ENCODE data around the gene MAPRE3.
A peak's percentile ranks its signal among the peaks of the same experiment; 100 is the strongest.

MAPRE3 gene

GRCh38 chr2:26983746-26984145 lies 13.3 kb downstream of the MAPRE3 start:
- no peak for DNase-seq (ENCODE audit: low read depth in 2 of 2)

DNA sequence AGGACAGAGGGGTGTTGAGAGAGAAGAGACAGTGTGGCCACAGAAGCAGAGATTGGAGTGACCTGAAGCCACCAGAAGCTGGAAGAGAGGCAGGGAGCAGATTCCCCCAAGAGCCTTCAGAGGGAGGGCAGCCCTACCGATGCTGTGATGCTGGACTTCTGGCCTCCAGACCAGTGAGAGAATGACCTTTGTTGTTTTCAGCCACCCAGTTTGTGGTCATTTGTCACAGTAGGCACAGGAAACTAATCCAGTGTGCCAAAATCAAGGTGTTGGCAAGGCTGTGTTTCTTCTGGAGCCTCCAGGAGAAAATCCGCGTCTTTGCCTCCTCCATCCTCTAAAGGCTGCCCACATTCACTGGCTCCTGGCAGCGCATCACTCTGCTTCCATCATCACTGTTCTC lies 15.4 kb downstream of the MAPRE3 start:
- DNase-seq (ENCODE audit: low read depth in 2 of 2): no peak

- DNase-seq (ENCODE audit: low read depth in 2 of 2): no peak
These were observed 16.1 kb downstream of the MAPRE3 start for GRCh38 chr2:26986576-26986975.

DNA sequence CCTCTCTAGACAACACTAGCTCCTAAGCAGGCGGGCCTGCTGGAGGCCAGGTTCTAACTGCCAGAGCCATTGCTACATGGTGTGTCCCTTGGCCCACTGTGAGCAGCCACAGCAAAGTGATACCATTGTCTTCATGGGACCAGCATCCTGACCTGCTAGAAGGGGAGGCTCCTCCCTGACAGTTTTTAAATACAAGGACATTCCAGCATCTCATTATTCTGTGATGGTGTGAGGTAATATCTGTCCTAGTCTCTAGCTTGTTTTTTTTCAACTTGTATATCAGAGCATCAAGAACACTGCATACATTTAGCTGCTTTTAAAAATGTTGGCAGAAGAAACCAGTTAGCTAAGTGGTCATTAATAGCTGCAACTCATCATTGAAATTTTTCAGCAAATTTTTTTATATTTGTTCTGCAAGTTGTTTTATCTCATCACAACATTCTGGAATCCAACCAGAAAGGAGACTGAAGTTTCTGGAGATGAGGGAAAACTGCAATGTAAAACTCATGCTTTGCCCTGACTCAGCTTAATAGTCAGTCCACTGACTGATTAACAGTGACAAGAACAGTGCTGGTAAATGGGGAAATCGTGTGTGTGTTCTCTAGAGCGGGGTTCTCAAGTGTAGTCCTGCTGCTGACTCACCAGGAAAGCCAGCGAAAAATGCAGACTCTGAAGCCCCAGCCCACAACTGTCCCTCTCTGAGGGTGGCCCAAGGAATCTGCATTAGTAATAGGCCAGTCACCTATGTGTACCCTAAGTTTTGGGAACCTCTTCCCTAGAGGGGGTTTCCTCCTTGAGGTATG lies 17.8 kb downstream of the MAPRE3 start:
- peak in 1 of 2 experiments; percentile 14 for DNase-seq (ENCODE audit: low read depth in 2 of 2)

- no peak for DNase-seq (ENCODE audit: low read depth in 2 of 2)
These were observed 18.7 kb downstream of the MAPRE3 start for GRCh38 chr2:26989156-26989555.

- no peak for DNase-seq (ENCODE audit: low read depth in 2 of 2)
These were observed 21.3 kb downstream of the MAPRE3 start for GRCh38 chr2:26991717-26992116.

GRCh38 chr2:26993768-26994167 lies 23.3 kb downstream of the MAPRE3 start:
- no peak for DNase-seq (ENCODE audit: low read depth in 2 of 2)

GRCh38 chr2:26994983-26995382 lies 24.5 kb downstream of the MAPRE3 start:
- no peak for DNase-seq (ENCODE audit: low read depth in 2 of 2)

GRCh38 chr2:26997394-26997793 lies 27.0 kb downstream of the MAPRE3 start:
- DNase-seq (ENCODE audit: low read depth in 2 of 2): no peak

- no peak for DNase-seq (ENCODE audit: low read depth in 2 of 2)
These were observed 27.9 kb downstream of the MAPRE3 start for GRCh38 chr2:26998323-26998722.

- DNase-seq (ENCODE audit: low read depth in 2 of 2): no peak
These were observed 29.8 kb downstream of the MAPRE3 start for GRCh38 chr2:27000228-27000627.

- DNase-seq (ENCODE audit: low read depth in 2 of 2): no peak
These were observed 30.6 kb downstream of the MAPRE3 start for GRCh38 chr2:27000995-27001394.

GRCh38 chr2:27001950-27002349 lies 31.5 kb downstream of the MAPRE3 start:
- no peak for DNase-seq (ENCODE audit: low read depth in 2 of 2)

DNA sequence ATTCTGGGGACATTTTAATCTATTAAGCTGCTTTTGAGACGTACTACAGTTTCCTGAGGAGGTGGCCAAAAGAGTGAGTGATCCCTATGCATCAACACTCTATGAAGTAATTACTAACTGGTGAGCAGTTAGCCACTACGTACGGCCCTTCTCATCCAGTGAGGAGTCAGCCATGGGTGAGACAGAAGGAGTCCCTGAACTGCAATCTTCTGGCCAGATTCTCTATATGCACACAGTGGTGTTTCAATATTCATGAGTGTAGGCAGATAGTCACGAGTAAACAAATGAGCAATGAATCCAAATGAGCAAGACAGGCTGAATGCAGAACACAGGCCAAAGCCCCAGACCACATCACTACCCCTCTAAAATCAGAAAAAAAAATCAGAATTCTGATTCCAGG lies 32.6 kb downstream of the MAPRE3 start:
- no peak for DNase-seq (ENCODE audit: low read depth in 2 of 2)

DNA sequence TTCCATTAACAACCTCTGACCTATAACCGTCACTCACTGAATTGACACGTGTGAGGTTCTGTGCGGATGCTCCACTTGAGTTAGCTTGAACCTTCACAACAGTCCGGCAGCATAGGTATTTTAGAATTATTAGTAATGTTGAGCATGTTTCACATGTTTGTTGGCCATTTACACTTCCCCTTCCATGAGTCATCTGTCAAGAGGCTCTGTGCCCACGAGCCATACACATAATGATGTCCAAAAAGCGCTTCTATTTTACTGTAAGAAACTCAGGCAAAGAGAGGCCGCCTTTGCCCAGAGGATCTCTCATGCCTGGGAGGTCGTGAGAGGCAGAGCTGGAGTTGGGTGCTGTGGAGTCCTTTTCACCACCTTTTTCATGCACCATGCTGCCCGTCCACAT lies 33.4 kb downstream of the MAPRE3 start:
- no peak for DNase-seq (ENCODE audit: low read depth in 2 of 2)

GRCh38 chr2:27006602-27007415 lies 36.4 kb downstream of the MAPRE3 start:
- DNase-seq (ENCODE audit: low read depth in 2 of 2): no peak

DNA sequence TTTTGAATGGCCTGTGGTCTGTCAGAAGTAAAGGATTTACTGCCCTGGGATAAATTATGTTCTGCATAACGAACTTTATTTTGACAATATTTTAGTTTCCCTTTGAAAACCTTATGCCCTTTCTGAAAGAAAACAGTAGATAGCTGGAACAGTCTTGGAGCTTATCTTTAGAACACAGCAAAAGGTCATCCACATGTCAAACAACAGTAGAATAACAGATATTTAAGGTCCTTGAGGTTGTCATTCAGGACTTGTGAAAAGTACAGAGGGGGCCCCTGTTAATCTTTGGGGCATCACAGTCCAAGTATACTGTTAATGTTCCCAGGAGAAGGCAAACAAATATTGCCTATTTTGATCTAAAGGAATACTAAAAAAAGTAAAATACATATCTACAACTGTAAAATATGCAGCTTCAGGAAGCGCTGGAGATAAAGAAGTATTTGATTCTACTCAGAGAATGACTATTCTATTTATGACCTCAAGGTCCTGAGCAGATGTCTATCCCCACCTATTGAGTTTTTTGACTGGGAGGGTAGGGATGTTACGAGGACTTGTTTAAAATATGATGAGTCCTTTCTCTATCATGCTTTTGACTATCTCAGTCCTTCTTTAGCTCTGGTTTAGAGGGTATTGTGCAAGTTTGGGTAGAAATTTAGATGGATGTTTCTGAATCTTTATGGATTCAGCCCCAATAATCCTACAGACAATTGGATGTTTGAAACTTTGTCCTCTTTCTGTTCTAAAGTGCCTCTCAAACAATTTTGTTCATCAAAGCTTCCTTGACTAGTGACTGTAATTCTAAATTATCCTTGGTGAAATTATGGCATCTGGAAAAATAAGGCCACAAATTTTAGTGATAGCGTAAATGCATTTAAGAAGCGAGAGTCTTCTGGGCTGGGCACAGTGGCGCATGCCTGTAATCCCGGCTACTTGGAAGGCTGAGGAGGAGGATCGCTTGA lies 37.3 kb downstream of the MAPRE3 start:
- DNase-seq (ENCODE audit: low read depth in 2 of 2): no peak

- DNase-seq (ENCODE audit: low read depth in 2 of 2): no peak
These were observed 38.2 kb downstream of the MAPRE3 start for GRCh38 chr2:27008678-27009077.

DNA sequence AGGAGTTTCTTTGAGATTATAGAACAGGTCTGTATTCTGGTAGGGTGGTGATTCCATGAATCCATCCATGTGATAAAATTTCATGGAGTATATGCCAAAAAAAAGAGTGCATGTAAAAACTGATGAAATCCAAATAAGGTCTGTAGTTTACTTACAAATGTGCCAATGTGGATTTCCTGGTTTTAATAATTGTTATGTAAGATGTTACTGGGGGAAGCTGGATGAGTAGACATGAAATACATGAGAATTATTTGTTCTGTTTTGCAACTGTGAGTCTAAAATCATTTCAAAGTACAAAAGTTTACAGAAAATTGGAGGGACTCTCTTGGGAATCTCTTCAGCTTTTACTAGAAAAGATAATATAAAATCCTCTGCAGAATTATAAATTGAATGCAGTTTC lies 38.6 kb downstream of the MAPRE3 start:
- no peak for DNase-seq (ENCODE audit: low read depth in 2 of 2)

DNA sequence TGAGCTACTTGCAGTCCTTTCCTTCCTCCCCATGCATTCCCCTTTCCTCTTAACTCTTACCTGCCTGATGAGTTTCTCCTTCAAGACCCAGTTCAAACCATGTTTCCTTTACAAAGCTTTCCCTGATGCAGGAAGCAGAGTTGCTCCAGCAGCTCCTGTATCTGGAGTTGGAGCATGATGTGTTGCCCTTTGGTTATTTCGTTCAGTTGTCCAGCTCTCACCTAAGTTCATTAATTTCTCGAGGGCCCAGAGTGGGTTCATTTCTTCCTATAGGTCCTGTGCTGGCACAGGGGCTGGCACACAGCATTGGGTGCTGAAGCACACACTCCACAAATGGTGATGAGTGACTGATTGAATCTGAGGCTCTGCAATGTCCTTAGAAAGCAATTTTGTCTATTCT lies 39.3 kb downstream of the MAPRE3 start:
- DNase-seq (ENCODE audit: low read depth in 2 of 2): no peak

DNA sequence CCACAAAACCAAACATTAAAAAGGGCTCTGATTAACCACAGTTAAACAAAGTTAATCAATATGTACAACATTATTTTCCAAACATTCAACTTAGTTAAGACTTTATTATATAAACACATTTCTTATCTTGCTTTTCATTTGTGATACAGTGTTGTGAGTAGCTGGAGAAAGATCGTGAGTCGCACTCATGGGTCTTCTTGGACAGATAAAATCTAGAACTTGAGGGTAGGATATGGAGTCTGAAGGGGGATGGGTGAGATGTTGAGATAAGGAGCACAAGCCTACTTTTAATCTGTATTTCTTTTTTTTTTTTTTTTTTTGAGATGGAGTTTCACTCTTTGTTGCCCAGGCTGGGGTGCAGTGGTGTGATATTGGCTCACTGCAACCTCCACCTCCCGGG lies 39.7 kb downstream of the MAPRE3 start:
- DNase-seq (ENCODE audit: low read depth in 2 of 2): no peak

- no peak for DNase-seq (ENCODE audit: low read depth in 2 of 2)
These were observed 43.3 kb downstream of the MAPRE3 start for GRCh38 chr2:27013738-27014137.

Measured in fibroblast of skin of left quadriceps (primary cell).